Endothelial cell of umbilical vein (primary cell): Measurements from ENCODE around the gene FILIP1.

Source experiments
- CTCF ChIP-seq, 2 donors: IDR thresholded peaks; 1 replicate in 1 of 2; 2 replicates in 1 of 2; pipeline ENCODE4 v1.5.1; 2011; ENCODE audit warnings: low read length in 2 of 2, mild to moderate bottlenecking in 2 of 2, moderate library complexity in 2 of 2, control low read depth in 1 of 2, inconsistent platforms in 1 of 2, low read depth in 1 of 2; ENCODE audit not compliant: insufficient read depth in 1 of 2; ENCODE audit errors: extremely low read depth in 1 of 2
- EZH2 ChIP-seq: IDR thresholded peaks from 2 replicates; pipeline ENCODE4 v1.6.1; 2012; ENCODE audit warnings: borderline replicate concordance, low read depth, mild to moderate bottlenecking, moderate library complexity, low read length, inconsistent platforms; ENCODE audit not compliant: severe bottlenecking
- MAX ChIP-seq: IDR thresholded peaks from 2 replicates; pipeline ENCODE4 v1.6.1; 2011; ENCODE audit not compliant: insufficient read depth, insufficient read length

- TF ChIP-seq CTCF (IDR thresholded peaks at IDR 0.05; ENCODE audit: extremely low read depth in 1 of 2, insufficient read depth in 1 of 2, low read depth in 1 of 2, low read length in 2 of 2) (no peak), MAX (no peak), EZH2 (no peak)
These were observed 13.9 kb downstream of the FILIP1 start for GRCh38 chr6:75479712-75480111.
